A549 (cell line): ENCODE data around the gene NEK7. TPM values are rescaled to one million over a fixed set of nuclear protein-coding genes. Genes with fewer than 3 reads are reported as not detected.
A peak's percentile ranks its signal among the peaks of the same experiment; 100 is the strongest.

Experiments used
- ATAC-seq, 2 experiments: fragments of 200-7000 bp in 1 of 2; fragments of >200 bp in 1 of 2; cut with Nextera tagmentation in 1 of 2; cut with Tn5 transposase in 1 of 2; 3 replicates each; pipeline versions ENCODE4 v1.8.0 to v1.9.1; 2018 to 2020; ENCODE audit warnings: mild to moderate bottlenecking in 1 of 2, moderate library complexity in 1 of 2
- CTCF ChIA-PET: fragments of 300-600 bp; sonication (Branson Sonifier 250); formaldehyde crosslinking; extraction: SDS; loops from one replicate; lab custom pipeline; 2021; ENCODE audit warnings: antibody characterized with exemption, inconsistent platforms; lab: Yijun Ruan, JAX
- POLR2A ChIA-PET: fragments of 350-600 bp; formaldehyde crosslinking; extraction: SDS; loops from one replicate; lab custom pipeline; 2021; ENCODE audit warnings: antibody characterized with exemption, inconsistent platforms; lab: Yijun Ruan, JAX
- DNase-seq, 2 experiments: peaks; one replicate each; pipeline versions ENCODE4 v3.0.0 to v3.0.0-alpha.2; 2011 to 2016; ENCODE audit warnings: low read depth in 1 of 2, low spot score in 1 of 2
- FAIRE-seq: peaks from 2 replicates; lab custom pipeline; 2011; peaks lifted over from hg19 to GRCh38; lab: Jason Lieb, UNC
- H3K27ac ChIP-seq, 2 experiments: fragments of >200 bp; sonication (Bioruptor Twin); formaldehyde crosslinking; 3 replicates each; pipeline ENCODE4 v1.5.1; 2016 to 2017
- H3K4me1 ChIP-seq: fragments of >200 bp; sonication (Bioruptor Twin); formaldehyde crosslinking; 3 replicates; pipeline ENCODE4 v1.6.1; 2016
- H3K4me2 ChIP-seq: fragments of >200 bp; sonication (Bioruptor Twin); formaldehyde crosslinking; 3 replicates; pipeline ENCODE4 v1.6.1; 2016
- H3K4me3 ChIP-seq: fragments of >200 bp; sonication (Bioruptor Twin); formaldehyde crosslinking; 3 replicates; pipeline ENCODE4 v1.5.1; 2016
- H3K9me3 ChIP-seq: fragments of >200 bp; sonication (Bioruptor Twin); formaldehyde crosslinking; 3 replicates; pipeline ENCODE4 v1.6.1; 2016
- CBX8 ChIP-seq: fragments of 200-600 bp; sonication (generic); IDR thresholded peaks from 2 replicates; pipeline ENCODE4 v1.6.1; 2016
- CHD2 ChIP-seq: fragments of 150-350 bp; IDR thresholded peaks from 2 replicates; pipeline ENCODE4 v1.6.1; 2014; ENCODE audit warnings: low read length; ENCODE audit not compliant: partially characterized antibody
- EHF ChIP-seq: fragments of 250-450 bp; sonication (Bioruptor Pico); IDR thresholded peaks from 2 replicates; pipeline ENCODE4 v1.5.0; 2020; ENCODE audit warnings: mild to moderate bottlenecking
- KDM1A ChIP-seq: fragments of 200-600 bp; sonication (generic); IDR thresholded peaks from 2 replicates; pipeline ENCODE4 v1.6.1; 2016; ENCODE audit warnings: low read depth, mild to moderate bottlenecking
- KDM5A ChIP-seq: fragments of 200-600 bp; sonication (generic); IDR thresholded peaks from 2 replicates; pipeline ENCODE4 v1.6.1; 2016; ENCODE audit warnings: antibody characterized with exemption, mild to moderate bottlenecking
- MAFK ChIP-seq: fragments of 450-650 bp; IDR thresholded peaks from 2 replicates; pipeline ENCODE4 v1.6.1; 2014; ENCODE audit not compliant: partially characterized antibody
- MAX ChIP-seq: IDR thresholded peaks from 2 replicates; pipeline ENCODE4 v1.6.1; 2012
- MAZ ChIP-seq: fragments of 150-350 bp; IDR thresholded peaks from 2 replicates; pipeline ENCODE4 v1.6.1; 2014; ENCODE audit warnings: antibody characterized with exemption, low read depth, low read length, borderline replicate concordance
- NFE2L2 ChIP-seq: fragments of 150-350 bp; conservative IDR thresholded peaks from 2 replicates; pipeline ENCODE4 v1.6.1; 2014; ENCODE audit warnings: low read length
- PBX3 ChIP-seq: IDR thresholded peaks from 2 replicates; pipeline ENCODE4 v1.6.1; 2012
- PHF8 ChIP-seq: fragments of 200-600 bp; sonication (generic); IDR thresholded peaks from 2 replicates; pipeline ENCODE4 v1.6.1; 2016; ENCODE audit warnings: low read depth, mild to moderate bottlenecking, antibody characterized with exemption, moderate library complexity, borderline replicate concordance
- POLR2AphosphoS2 ChIP-seq: conservative IDR thresholded peaks from 2 replicates; pipeline ENCODE4 v1.6.1; 2012; ENCODE audit warnings: low read length, improper control_type of control experiment, inconsistent platforms
- RAD21 ChIP-seq, 2 experiments: fragments of >200 bp in 1 of 2; sonication (Bioruptor Twin) in 1 of 2; formaldehyde crosslinking in 1 of 2; IDR thresholded peaks in 1 of 2; conservative IDR thresholded peaks in 1 of 2; 2 replicates in 1 of 2; 3 replicates in 1 of 2; pipeline ENCODE4 v1.6.1; 2012 to 2018; ENCODE audit warnings: inconsistent platforms in 1 of 2
- RCOR1 ChIP-seq: fragments of 150-350 bp; IDR thresholded peaks from 2 replicates; pipeline ENCODE4 v1.6.1; 2014; ENCODE audit warnings: antibody characterized with exemption, low read length, low read depth
- REST ChIP-seq: fragments of 200-600 bp; sonication (generic); IDR thresholded peaks from 2 replicates; pipeline ENCODE4 v1.6.1; 2016; ENCODE audit warnings: antibody characterized with exemption, mild to moderate bottlenecking, moderate library complexity
- SMC3 ChIP-seq: fragments of >200 bp; sonication (Bioruptor Twin); formaldehyde crosslinking; IDR thresholded peaks from 3 replicates; pipeline ENCODE4 v1.6.1; 2018; ENCODE audit warnings: inconsistent platforms
- SREBF2 ChIP-seq: fragments of 450-650 bp; IDR thresholded peaks from 2 replicates; pipeline ENCODE4 v1.6.1; 2014; ENCODE audit warnings: mild to moderate bottlenecking, moderate library complexity
- TFCP2L1 ChIP-seq: fragments of 250-450 bp; sonication (Bioruptor Pico); IDR thresholded peaks from 2 replicates; pipeline ENCODE4 v1.5.0; 2021; ENCODE audit warnings: mild to moderate bottlenecking
- USF2 ChIP-seq: fragments of 450-650 bp; IDR thresholded peaks from 2 replicates; pipeline ENCODE4 v1.6.1; 2014; ENCODE audit warnings: antibody characterized with exemption
- ZFP36 ChIP-seq: fragments of 450-650 bp; IDR thresholded peaks from 2 replicates; pipeline ENCODE4 v1.6.1; 2014; ENCODE audit warnings: borderline replicate concordance; ENCODE audit not compliant: partially characterized antibody
- WGBS: methylation state at CpG from one replicate; pipeline ENCODE4 v1.1.6; 2017; ENCODE audit errors: missing lambda C conversion rate; 5-methylcytosine and 5-hydroxymethylcytosine counted together
- polyA plus RNA-seq, 4 experiments: library from polyadenylated mRNA; depleted of rRNA in 3 of 4; stranded (reverse); fragments of >200 nt; fragmentation: RNase III in 1 of 4; extraction: RNeasy Plus Mini Kit Qiagen cat#74134 plus additional on column Dnase treatment in 1 of 4; gene quantifications; 2 replicates in 3 of 4; 3 replicates in 1 of 4; pipeline ENCODE4 v1.2.3, GENCODE V29; 2011 to 2017

NEK7 gene
- polyA plus RNA-seq, 2 of the 4 experiments (the other 2 are of a cell fraction): 15.9 to 62.9 TPM

GRCh38 chr1:198158735-198159589, 2.2 kb downstream of the NEK7 start (continued):
- peak; percentile 63; the same call in 1 of the 2 replicates for TF ChIP-seq PHF8
- TF ChIP-seq MAX: no peak
- no peak for TF ChIP-seq MAFK
- peak; percentile 82 for TF ChIP-seq PBX3
- TF ChIP-seq REST: no peak
- 0 out of 5 replicates have a peak, but pooled peaks of 1 of the 2 experiments have one; percentile 14 for TF ChIP-seq RAD21 (conservative IDR thresholded peaks at IDR 0.05 in 1 of 2, IDR thresholded peaks at IDR 0.05 in 1 of 2)
- TF ChIP-seq TFCP2L1 (CRISPR knock-in tag): peak; percentile 68; the same call in 1 of the 2 replicates
- peak; percentile 37; the same call in 1 of the 2 replicates for TF ChIP-seq USF2
- TF ChIP-seq CBX8: no peak

GRCh38 chr1:198160222-198160621, 3.4 kb downstream of the NEK7 start:
- peak overlapping the region; percentile 94 to 97; a peak in 4 of 6 replicates for H3K27ac ChIP-seq
- no peaks in the 10 kb centered on the region for H3K9me3 ChIP-seq
- POLR2A ChIA-PET: no interaction called here
- peak overlapping the region; percentile 99 for H3K4me2 ChIP-seq
- 37% methylated on average over 7 of the region's 7 CpGs for WGBS
- CTCF ChIA-PET: interaction anchor here (0.6 to 0.7 kb wide), 2 partner anchors 24 to 463 kb away, joined by 3 to 4 read pairs; no protein-coding TSS in a partner anchor
- DNase-seq (no peak), ATAC-seq (no peak)
- H3K4me1 ChIP-seq: peaks cover 38% of the 10 kb centered on the region
- TF ChIP-seq ZFP36 (no peak), KDM5A (no peak), NFE2L2 (no peak), PBX3 (no peak), POLR2AphosphoS2 (no peak), CHD2 (no peak), EHF (CRISPR knock-in tag) (no peak), SREBF2 (no peak), RCOR1 (no peak), KDM1A (no peak), SMC3 (no peak), USF2 (no peak), MAZ (no peak)
- TF ChIP-seq, all 56 proteins: peak for 0
- FAIRE-seq: no peak
- no peak overlapping the region for H3K4me3 ChIP-seq
